Bone marrow (tissue), 2 donors: ENCODE measurements around the gene JUND.

Experiments
- DNase-seq, 2 donors: peaks; one replicate each; lab custom pipeline; 2025; lab: John Stamatoyannopoulos, UW

The JUND gene

GRCh38 chr19:18308051-18308947 lies 26.9 kb upstream of the JUND start:
- no peak for DNase-seq

- DNase-seq = no peak
Observed at GRCh38 chr19:18307271-18307681, 25.9 kb upstream of the JUND start.

GRCh38 chr19:18306888-18307260 lies 25.5 kb upstream of the JUND start:
- DNase-seq = no peak

GRCh38 chr19:18306209-18306887 lies 24.9 kb upstream of the JUND start:
- no peak for DNase-seq

- peak; percentile 64 to 88 for DNase-seq
Observed at GRCh38 chr19:18304458-18305310, 23.3 kb upstream of the JUND start.

GRCh38 chr19:18304208-18304457 lies 22.7 kb upstream of the JUND start:
- DNase-seq = peak in 1 of 2 donors; percentile 34

- no peak for DNase-seq
Observed at GRCh38 chr19:18301718-18302111, 20.3 kb upstream of the JUND start.

GRCh38 chr19:18300930-18301717 lies 19.7 kb upstream of the JUND start:
- DNase-seq = peak in 1 of 2 donors; percentile 40

GRCh38 chr19:18299654-18300053 lies 18.2 kb upstream of the JUND start:
- no peak for DNase-seq

- no peak for DNase-seq
Observed at GRCh38 chr19:18298601-18299000, 17.2 kb upstream of the JUND start.

- no peak for DNase-seq
Observed at GRCh38 chr19:18297308-18297707, 15.9 kb upstream of the JUND start.

- DNase-seq = no peak
Observed at GRCh38 chr19:18295034-18295451, 13.6 kb upstream of the JUND start.

- DNase-seq = no peak
Observed at GRCh38 chr19:18294467-18294864, 13.0 kb upstream of the JUND start.

- DNase-seq = no peak
Observed at GRCh38 chr19:18293642-18294466, 12.4 kb upstream of the JUND start.

- DNase-seq = peak; percentile 19 to 54
Observed at GRCh38 chr19:18292810-18293641, 11.6 kb upstream of the JUND start.

- no peak for DNase-seq
Observed at GRCh38 chr19:18292462-18292809, 11.0 kb upstream of the JUND start.

GRCh38 chr19:18291590-18292461 lies 10.4 kb upstream of the JUND start:
- peak; percentile 77 to 83 for DNase-seq

- peak in 1 of 2 donors; percentile 48 for DNase-seq
Observed at GRCh38 chr19:18291019-18291524, 9.7 kb upstream of the JUND start.
